C4-2B (cell line): ENCODE results near the gene FRG2C.

Source experiments
- H3K27ac ChIP-seq: fragments of 450-650 bp; 2 replicates; pipeline ENCODE4 v1.5.1; 2017
- ZFX ChIP-seq: fragments of 450-650 bp; IDR thresholded peaks from 2 replicates; pipeline ENCODE4 v1.6.1; 2017
- TF ChIP-seq, protein P1 (sequence below): fragments of 450-650 bp; conservative IDR thresholded peaks from 2 replicates; pipeline ENCODE4 v1.5.1; 2017; ENCODE audit warnings: mild to moderate bottlenecking

Gene FRG2C

GRCh38 chr3:75687323-75687722 lies 23.2 kb downstream of the FRG2C start:
- TF ChIP-seq ZFX, result no peak
- TF ChIP-seq, protein P1, sequence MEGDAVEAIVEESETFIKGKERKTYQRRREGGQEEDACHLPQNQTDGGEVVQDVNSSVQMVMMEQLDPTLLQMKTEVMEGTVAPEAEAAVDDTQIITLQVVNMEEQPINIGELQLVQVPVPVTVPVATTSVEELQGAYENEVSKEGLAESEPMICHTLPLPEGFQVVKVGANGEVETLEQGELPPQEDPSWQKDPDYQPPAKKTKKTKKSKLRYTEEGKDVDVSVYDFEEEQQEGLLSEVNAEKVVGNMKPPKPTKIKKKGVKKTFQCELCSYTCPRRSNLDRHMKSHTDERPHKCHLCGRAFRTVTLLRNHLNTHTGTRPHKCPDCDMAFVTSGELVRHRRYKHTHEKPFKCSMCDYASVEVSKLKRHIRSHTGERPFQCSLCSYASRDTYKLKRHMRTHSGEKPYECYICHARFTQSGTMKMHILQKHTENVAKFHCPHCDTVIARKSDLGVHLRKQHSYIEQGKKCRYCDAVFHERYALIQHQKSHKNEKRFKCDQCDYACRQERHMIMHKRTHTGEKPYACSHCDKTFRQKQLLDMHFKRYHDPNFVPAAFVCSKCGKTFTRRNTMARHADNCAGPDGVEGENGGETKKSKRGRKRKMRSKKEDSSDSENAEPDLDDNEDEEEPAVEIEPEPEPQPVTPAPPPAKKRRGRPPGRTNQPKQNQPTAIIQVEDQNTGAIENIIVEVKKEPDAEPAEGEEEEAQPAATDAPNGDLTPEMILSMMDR, result no peak
- no peak overlapping the region for H3K27ac ChIP-seq

- TF ChIP-seq, protein P1, result no peak
- no peak for TF ChIP-seq ZFX
- H3K27ac ChIP-seq, result no peak overlapping the region
Observed at GRCh38 chr3:75692061-75692460, 27.9 kb downstream of the FRG2C start.
